OCI-LY3 (cell line): ENCODE results near the gene KCNK6.

Experiments used
- CTCF ChIP-seq: fragments of 200-600, 300-600 bp; sonication (generic); IDR thresholded peaks from 2 replicates; pipeline ENCODE4 v1.5.1; 2014; ENCODE audit warnings: antibody characterized with exemption, low read length, low read depth
- EZH2phosphoT487 ChIP-seq: fragments of 200-600 bp; shearing (Covaris generic); IDR thresholded peaks from 2 replicates; pipeline ENCODE4 v1.6.1; 2018; ENCODE audit warnings: antibody characterized with exemption, mixed run types, low read depth

GRCh38 chr19:38350883-38351282 lies 31.2 kb downstream of the KCNK6 start:
- no peak for TF ChIP-seq CTCF
- no peak for TF ChIP-seq EZH2phosphoT487
